Dermis microvascular lymphatic vessel endothelial cell (primary cell): ENCODE measurements around the gene SFI1. TPM values are rescaled to one million over a fixed set of nuclear protein-coding genes. Genes with fewer than 3 reads are reported as not detected.
"Not testable (repeated sequence)": the region's sequence is repeated elsewhere in the genome, so short reads cannot be mapped to it uniquely, and the experiment has no call there.

Experiments used
- DNase-seq, 2 donors: peaks; one replicate each; pipeline versions ENCODE4 v3.0.0 to v3.0.0-alpha.2; 2010; ENCODE audit warnings: low read depth in 2 of 2
- total RNA-seq: library from RNA; depleted of rRNA; stranded (reverse); fragments of >200 nt; gene quantifications from 2 replicates; pipeline ENCODE4 v1.2.1, GENCODE V29; 2014

Gene SFI1
- total RNA-seq, 1 donor from 2014 or later = 12.3 TPM

GRCh38 chr22:31492151-31492550, 4.2 kb upstream of the SFI1 start:
- no peak for DNase-seq

GRCh38 chr22:31493355-31493754, 3.0 kb upstream of the SFI1 start:
- DNase-seq = not testable (repeated sequence)

GRCh38 chr22:31495343-31495742, 993 bp upstream of the SFI1 start:
- DNase-seq = no peak

- peak in 1 of 2 donors; percentile 17 for DNase-seq
These were observed 405 bp downstream of the SFI1 start for GRCh38 chr22:31496735-31497146.

GRCh38 chr22:31497148-31497938, 1.0 kb downstream of the SFI1 start:
- DNase-seq = no peak

GRCh38 chr22:31501738-31502137, 5.4 kb downstream of the SFI1 start:
- DNase-seq = peak; percentile 24 to 35

- no peak for DNase-seq
These were observed 7.1 kb downstream of the SFI1 start for GRCh38 chr22:31503211-31503964.

GRCh38 chr22:31504282-31504681, 7.9 kb downstream of the SFI1 start:
- peak in 1 of 2 donors; percentile 10 for DNase-seq

- DNase-seq = not testable (repeated sequence)
These were observed 11.2 kb downstream of the SFI1 start for GRCh38 chr22:31507517-31507916.

- DNase-seq = no peak
These were observed 12.2 kb downstream of the SFI1 start for GRCh38 chr22:31508536-31508935.

- DNase-seq = no peak
These were observed 12.9 kb downstream of the SFI1 start for GRCh38 chr22:31509061-31509762.

- DNase-seq = no peak
These were observed 23.7 kb downstream of the SFI1 start for GRCh38 chr22:31520051-31520450.

GRCh38 chr22:31524132-31524531, 27.8 kb downstream of the SFI1 start:
- DNase-seq = not testable (repeated sequence)

- DNase-seq = no peak
These were observed 29.9 kb downstream of the SFI1 start for GRCh38 chr22:31526270-31526669.

GRCh38 chr22:31530823-31531195, 34.5 kb downstream of the SFI1 start:
- DNase-seq = no peak

GRCh38 chr22:31532060-31532459, 35.7 kb downstream of the SFI1 start:
- no peak for DNase-seq

GRCh38 chr22:31533374-31533773, 37.0 kb downstream of the SFI1 start:
- no peak for DNase-seq

GRCh38 chr22:31537019-31537535, 40.7 kb downstream of the SFI1 start:
- peak in 1 of 2 donors; percentile 51 for DNase-seq

GRCh38 chr22:31538815-31539214, 42.5 kb downstream of the SFI1 start:
- DNase-seq = no peak

GRCh38 chr22:31540166-31540565, 43.8 kb downstream of the SFI1 start:
- not testable (repeated sequence) for DNase-seq

- DNase-seq = no peak
These were observed 44.6 kb downstream of the SFI1 start for GRCh38 chr22:31540966-31541365.
